Thyroid gland (tissue), 4 donors: Measurements from ENCODE around the gene HHAT.

Experiments used
- POLR2A ChIP-seq, 2 donors: fragments of 450-650 bp; IDR thresholded peaks; one replicate each; pipeline ENCODE4 v1.6.1; 2017; ENCODE audit warnings: antibody characterized with exemption in 2 of 2, mild to moderate bottlenecking in 2 of 2, moderate library complexity in 1 of 2
- TF ChIP-seq, protein P1 (sequence below), 6 experiments: fragments of 200-600 bp in 3 of 6; fragments of 450-650 bp in 3 of 6; sonication (generic) in 3 of 6; IDR thresholded peaks; one replicate each; pipeline ENCODE4 v1.5.1; 2016 to 2019; ENCODE audit warnings: antibody characterized with exemption in 6 of 6, mild to moderate bottlenecking in 2 of 6, inconsistent platforms in 1 of 6, moderate library complexity in 1 of 6

DNA sequence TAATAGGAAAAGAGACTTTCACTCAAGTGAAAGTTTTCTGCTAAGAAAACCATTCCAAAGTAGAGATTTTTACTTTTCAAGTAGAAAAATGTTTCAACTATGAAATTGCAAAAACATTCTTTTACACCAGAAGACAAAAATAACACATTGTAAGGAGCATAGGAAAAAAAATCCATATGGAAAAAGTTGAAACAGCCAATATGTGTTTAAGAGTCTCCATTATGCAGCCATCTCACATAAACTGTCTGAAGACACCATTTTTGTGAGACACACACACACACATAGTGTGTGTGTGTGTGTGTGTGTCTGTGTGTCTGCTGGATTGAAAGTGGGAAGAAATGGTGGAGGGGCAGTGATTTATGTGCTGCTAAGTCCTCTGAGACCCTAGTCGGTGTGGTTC, 162.1 kb downstream of the HHAT start:
- TF ChIP-seq, protein P1, sequence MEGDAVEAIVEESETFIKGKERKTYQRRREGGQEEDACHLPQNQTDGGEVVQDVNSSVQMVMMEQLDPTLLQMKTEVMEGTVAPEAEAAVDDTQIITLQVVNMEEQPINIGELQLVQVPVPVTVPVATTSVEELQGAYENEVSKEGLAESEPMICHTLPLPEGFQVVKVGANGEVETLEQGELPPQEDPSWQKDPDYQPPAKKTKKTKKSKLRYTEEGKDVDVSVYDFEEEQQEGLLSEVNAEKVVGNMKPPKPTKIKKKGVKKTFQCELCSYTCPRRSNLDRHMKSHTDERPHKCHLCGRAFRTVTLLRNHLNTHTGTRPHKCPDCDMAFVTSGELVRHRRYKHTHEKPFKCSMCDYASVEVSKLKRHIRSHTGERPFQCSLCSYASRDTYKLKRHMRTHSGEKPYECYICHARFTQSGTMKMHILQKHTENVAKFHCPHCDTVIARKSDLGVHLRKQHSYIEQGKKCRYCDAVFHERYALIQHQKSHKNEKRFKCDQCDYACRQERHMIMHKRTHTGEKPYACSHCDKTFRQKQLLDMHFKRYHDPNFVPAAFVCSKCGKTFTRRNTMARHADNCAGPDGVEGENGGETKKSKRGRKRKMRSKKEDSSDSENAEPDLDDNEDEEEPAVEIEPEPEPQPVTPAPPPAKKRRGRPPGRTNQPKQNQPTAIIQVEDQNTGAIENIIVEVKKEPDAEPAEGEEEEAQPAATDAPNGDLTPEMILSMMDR (IDR thresholded peaks at IDR 0.05), result no peak
- no peak for TF ChIP-seq POLR2A (IDR thresholded peaks at IDR 0.05)
